Activated T-helper 17 cell treated with anti-CD3 and anti-CD28 coated beads, Interleukin-2, amount 50 U/mL, for 72 hours (primary cell): ENCODE measurements around the gene TMCC3. TPM values are rescaled to one million over a fixed set of nuclear protein-coding genes. Genes with fewer than 3 reads are reported as not detected.
"Not testable (repeated sequence)": the region's sequence is repeated elsewhere in the genome, so short reads cannot be mapped to it uniquely, and the experiment has no call there.

Experiments used
- ATAC-seq: fragments of 150-1000 bp; cut with Tn5 transposase; replicated peaks from 2 replicates; pipeline ENCODE4 v1.10.0; 2021; ENCODE audit warnings: mild to moderate bottlenecking, moderate library complexity
- H3K27ac Mint-ChIP-seq: one replicate; pipeline ENCODE4 v1.8.0; 2022; ENCODE audit warnings: mixed read lengths
- H3K27me3 Mint-ChIP-seq: one replicate; pipeline ENCODE4 v1.8.0; 2022; ENCODE audit warnings: mixed read lengths
- H3K36me3 Mint-ChIP-seq: one replicate; pipeline ENCODE4 v1.8.0; 2022; ENCODE audit warnings: low read depth, mild to moderate bottlenecking, mixed read lengths
- H3K4me1 Mint-ChIP-seq: one replicate; pipeline ENCODE4 v1.8.0; 2022; ENCODE audit warnings: mixed read lengths
- H3K4me3 Mint-ChIP-seq: one replicate; pipeline ENCODE4 v1.8.0; 2022; ENCODE audit warnings: mild to moderate bottlenecking, mixed read lengths
- H3K9me3 Mint-ChIP-seq: one replicate; pipeline ENCODE4 v1.8.0; 2022; ENCODE audit warnings: mixed read lengths
- total RNA-seq, 2 donors: library from RNA; stranded (reverse); gene quantifications; one replicate each; pipeline ENCODE4 v1.2.3, GENCODE V29; 2022

TMCC3 gene
- total RNA-seq, 2 donors from 2014 or later: 0.63 to 1.0 TPM

DNA sequence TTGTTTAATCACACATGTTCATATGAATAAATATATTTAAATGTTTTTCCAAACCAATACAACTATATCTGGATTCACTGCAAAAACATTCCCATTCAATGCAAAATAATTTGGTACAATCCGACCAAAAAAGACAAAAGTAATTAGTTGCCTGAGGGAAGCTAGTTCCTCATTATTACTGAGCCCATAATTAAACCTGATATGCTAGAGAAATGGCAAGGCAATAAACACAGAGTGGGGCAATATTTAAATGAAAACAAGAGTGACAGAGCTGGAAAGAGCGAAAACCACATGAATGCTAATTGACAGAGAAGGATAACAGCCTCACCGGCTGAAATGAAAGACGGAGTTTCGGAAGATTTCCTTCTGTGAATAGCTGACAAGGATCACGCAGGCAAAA lies 82.6 kb downstream of the TMCC3 start:
- H3K27ac Mint-ChIP-seq: no peak overlapping the region
- no peaks in the 10 kb centered on the region for H3K4me1 Mint-ChIP-seq
- ATAC-seq: no peak
- H3K36me3 Mint-ChIP-seq: no peaks in the 10 kb centered on the region
- peaks cover 20% of the 10 kb centered on the region for H3K27me3 Mint-ChIP-seq
- no peak overlapping the region for H3K4me3 Mint-ChIP-seq
- H3K9me3 Mint-ChIP-seq: no peaks in the 10 kb centered on the region

DNA sequence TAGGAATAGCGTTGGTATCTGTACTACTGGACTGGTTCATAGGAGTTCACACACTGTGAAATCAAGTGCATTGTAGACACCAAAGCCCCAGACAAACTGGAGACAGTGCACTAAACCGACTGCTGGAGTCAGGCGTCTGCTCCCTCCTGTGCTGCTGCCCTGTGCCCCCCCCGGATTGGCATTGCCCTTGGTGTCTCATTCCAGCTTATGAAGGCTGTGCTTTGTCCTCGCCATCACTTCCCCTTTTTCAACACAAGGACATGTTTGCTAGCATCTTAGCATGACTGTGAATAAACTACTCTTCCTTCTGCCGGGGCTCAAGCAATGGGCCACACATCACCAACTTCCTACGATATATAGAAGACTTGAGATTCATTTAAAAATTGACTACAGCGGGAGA lies 84.0 kb downstream of the TMCC3 start:
- no peaks in the 10 kb centered on the region for H3K9me3 Mint-ChIP-seq
- H3K36me3 Mint-ChIP-seq: no peaks in the 10 kb centered on the region
- no peak for ATAC-seq
- peaks cover 18% of the 10 kb centered on the region for H3K27me3 Mint-ChIP-seq
- no peak overlapping the region for H3K4me3 Mint-ChIP-seq
- no peaks in the 10 kb centered on the region for H3K4me1 Mint-ChIP-seq
- no peak overlapping the region for H3K27ac Mint-ChIP-seq

GRCh38 chr12:94565683-94566082 lies 84.7 kb downstream of the TMCC3 start:
- no peak for ATAC-seq
- Mint-ChIP-seq H3K36me3 (no peaks in the 10 kb centered on the region), H3K27ac (no peak overlapping the region), H3K4me3 (no peak overlapping the region), H3K4me1 (no peaks in the 10 kb centered on the region), H3K9me3 (no peaks in the 10 kb centered on the region), H3K27me3 (peaks cover 16% of the 10 kb centered on the region)

DNA sequence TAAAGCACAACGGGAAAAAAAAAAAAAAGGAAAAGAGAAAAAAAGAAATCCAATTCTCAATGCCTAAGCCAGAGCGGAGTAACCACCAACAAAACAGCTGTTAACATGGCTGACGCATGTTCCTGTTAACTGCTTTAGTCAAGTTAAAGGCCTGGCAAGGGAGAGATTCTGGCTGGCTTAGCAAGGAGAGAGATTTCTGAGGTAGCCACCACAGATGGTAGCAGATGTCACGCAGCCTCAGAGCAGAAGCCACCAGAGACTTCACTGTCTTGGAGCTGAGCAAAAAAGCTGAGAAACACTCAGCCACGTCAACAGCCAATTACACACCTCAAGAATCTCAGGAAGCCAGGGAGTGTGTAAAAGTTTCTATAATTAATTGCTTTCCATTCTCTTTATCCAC lies 87.1 kb downstream of the TMCC3 start:
- no peak overlapping the region for H3K27ac Mint-ChIP-seq
- no peak overlapping the region for H3K4me3 Mint-ChIP-seq
- ATAC-seq: no peak
- no peaks in the 10 kb centered on the region for H3K36me3 Mint-ChIP-seq
- H3K4me1 Mint-ChIP-seq: no peaks in the 10 kb centered on the region
- H3K27me3 Mint-ChIP-seq: peaks cover 29% of the 10 kb centered on the region
- no peaks in the 10 kb centered on the region for H3K9me3 Mint-ChIP-seq

DNA sequence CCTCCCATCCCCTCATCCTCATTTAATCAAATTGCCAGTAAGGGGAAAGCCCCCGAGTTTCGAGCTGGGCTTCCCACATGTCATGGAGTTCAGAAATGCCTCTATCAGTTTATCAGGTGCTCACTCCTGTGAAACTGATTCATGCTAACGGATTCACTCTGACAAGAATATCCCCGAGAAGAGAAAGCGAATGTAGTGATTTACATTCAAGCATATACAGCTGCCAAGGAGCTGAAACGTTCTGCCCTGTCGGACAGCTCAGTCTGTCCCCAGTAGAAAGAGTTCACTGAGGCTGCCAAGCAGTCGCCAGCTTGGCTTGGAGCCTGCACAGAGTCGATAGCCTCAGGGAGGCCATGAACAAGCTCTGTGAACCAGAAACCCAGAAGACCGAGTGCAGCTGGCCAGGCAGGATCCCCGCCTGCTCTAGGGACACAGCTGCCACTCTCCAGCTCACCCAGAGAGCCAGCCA lies 88.4 kb downstream of the TMCC3 start:
- Mint-ChIP-seq H3K4me1 (no peaks in the 10 kb centered on the region), H3K27me3 (peaks cover 23% of the 10 kb centered on the region), H3K36me3 (no peaks in the 10 kb centered on the region), H3K27ac (no peak overlapping the region), H3K9me3 (no peaks in the 10 kb centered on the region), H3K4me3 (no peak overlapping the region)
- peak; percentile 59 for ATAC-seq

GRCh38 chr12:94560431-94561221 lies 89.7 kb downstream of the TMCC3 start:
- H3K9me3 Mint-ChIP-seq: no peaks in the 10 kb centered on the region
- no peaks in the 10 kb centered on the region for H3K36me3 Mint-ChIP-seq

DNA sequence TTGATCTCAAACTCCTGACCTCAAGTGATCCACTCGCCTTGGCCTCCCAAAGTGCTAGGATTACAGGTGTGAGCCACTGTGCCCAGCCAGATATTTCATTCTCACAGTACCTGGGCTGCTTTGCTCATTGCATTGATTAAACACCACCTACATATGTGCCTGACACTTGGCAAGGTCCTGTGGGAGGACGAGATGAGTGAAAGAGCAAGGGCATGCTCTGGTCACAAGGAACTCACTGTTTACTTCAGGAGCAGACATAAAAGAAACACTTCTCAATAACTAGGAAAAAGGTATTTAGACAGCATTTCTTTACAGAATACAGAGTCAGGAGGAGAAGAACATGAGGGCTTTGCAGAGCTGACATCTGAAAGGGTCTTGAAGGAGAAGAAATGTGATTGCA lies 91.7 kb downstream of the TMCC3 start:
- Mint-ChIP-seq H3K4me1 (no peaks in the 10 kb centered on the region), H3K27me3 (peaks cover 30% of the 10 kb centered on the region), H3K9me3 (no peaks in the 10 kb centered on the region), H3K4me3 (no peak overlapping the region), H3K27ac (no peak overlapping the region), H3K36me3 (no peaks in the 10 kb centered on the region)
- ATAC-seq: no peak

More at GRCh38 chr12:94560431-94561221, 89.7 kb downstream of the TMCC3 start:
- ATAC-seq: peak; percentile 91
- H3K27ac Mint-ChIP-seq: no peak overlapping the region
- H3K27me3 Mint-ChIP-seq: peaks cover 22% of the 10 kb centered on the region
- H3K4me1 Mint-ChIP-seq: no peaks in the 10 kb centered on the region
- no peak overlapping the region for H3K4me3 Mint-ChIP-seq

- ATAC-seq: no peak
- no peaks in the 10 kb centered on the region for H3K36me3 Mint-ChIP-seq
- H3K4me1 Mint-ChIP-seq: no peaks in the 10 kb centered on the region
- no peak overlapping the region for H3K27ac Mint-ChIP-seq
- H3K27me3 Mint-ChIP-seq: peaks cover 30% of the 10 kb centered on the region
- H3K4me3 Mint-ChIP-seq: no peak overlapping the region
- H3K9me3 Mint-ChIP-seq: no peaks in the 10 kb centered on the region
Observed at GRCh38 chr12:94557746-94558295, 92.5 kb downstream of the TMCC3 start.

DNA sequence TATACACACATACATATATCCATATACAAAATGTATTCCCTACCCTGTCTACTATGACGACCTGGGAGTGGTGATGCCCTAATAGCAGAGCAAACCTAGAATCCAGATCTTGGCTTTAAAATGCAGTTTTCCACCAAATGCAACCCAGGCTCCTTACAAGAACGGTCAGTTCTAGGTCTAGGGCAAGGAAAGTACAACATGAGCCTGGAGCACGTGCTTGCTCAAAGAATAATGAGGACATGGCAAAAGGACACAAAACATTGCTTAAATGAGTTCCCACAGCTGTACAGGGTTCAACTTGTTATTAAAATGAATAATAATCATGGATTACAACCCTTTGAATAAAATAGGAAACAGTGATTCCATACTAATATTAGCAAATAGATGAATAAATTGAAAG lies 94.7 kb downstream of the TMCC3 start:
- Mint-ChIP-seq H3K4me1 (peaks cover 4% of the 10 kb centered on the region), H3K9me3 (peaks cover 6% of the 10 kb centered on the region), H3K4me3 (no peak overlapping the region), H3K27ac (no peak overlapping the region), H3K27me3 (peaks cover 30% of the 10 kb centered on the region), H3K36me3 (no peaks in the 10 kb centered on the region)
- ATAC-seq: no peak

DNA sequence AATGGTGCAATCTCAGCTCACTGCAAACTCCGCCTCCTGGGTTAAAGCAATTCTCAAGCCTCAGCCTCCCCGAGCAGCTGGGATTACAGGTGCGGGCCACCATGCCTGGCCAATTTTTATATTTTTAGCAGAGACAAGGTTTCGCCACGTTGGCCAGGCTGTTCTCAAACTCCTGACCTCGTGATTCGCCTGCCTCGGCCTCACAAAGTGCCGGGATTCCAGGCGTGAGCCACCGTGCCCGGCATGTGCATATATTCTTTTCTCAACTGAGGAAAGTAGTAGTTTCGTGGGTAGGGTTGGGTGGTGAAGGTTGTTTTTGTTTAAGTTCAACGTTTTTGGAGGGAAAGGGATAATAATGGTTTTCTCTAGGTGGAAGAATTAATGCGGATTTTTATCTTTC lies 96.5 kb downstream of the TMCC3 start:
- no peak overlapping the region for H3K4me3 Mint-ChIP-seq
- peaks cover 7% of the 10 kb centered on the region for H3K9me3 Mint-ChIP-seq
- no peak overlapping the region for H3K27ac Mint-ChIP-seq
- no peak for ATAC-seq
- H3K36me3 Mint-ChIP-seq: no peaks in the 10 kb centered on the region
- peaks cover 5% of the 10 kb centered on the region for H3K4me1 Mint-ChIP-seq
- H3K27me3 Mint-ChIP-seq: peaks cover 16% of the 10 kb centered on the region

- Mint-ChIP-seq H3K27me3 (peaks cover 13% of the 10 kb centered on the region), H3K4me3 (no peak overlapping the region), H3K4me1 (peaks cover 5% of the 10 kb centered on the region), H3K9me3 (peaks cover 11% of the 10 kb centered on the region), H3K36me3 (no peaks in the 10 kb centered on the region), H3K27ac (no peak overlapping the region)
- ATAC-seq: no peak
Observed at GRCh38 chr12:94553130-94553519, 97.2 kb downstream of the TMCC3 start.

DNA sequence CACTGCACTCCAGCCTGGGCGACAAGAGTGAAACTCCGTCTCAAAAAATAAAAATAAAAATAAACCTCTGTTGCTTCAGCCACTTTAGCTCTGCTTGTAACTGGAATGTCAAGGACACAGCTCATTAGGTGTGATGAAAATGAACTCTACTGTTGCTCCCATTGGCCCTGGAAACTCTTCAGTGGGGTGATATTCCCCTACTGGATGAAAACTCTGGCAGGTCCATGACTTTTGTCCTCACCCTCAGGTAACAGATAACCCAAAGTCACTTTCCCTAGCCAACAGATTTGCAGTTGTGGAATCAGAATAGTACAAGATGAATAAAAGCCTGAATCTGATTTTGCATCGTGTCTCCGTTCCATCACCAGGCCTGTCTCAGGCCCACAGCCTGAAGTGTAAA lies 98.5 kb downstream of the TMCC3 start:
- ATAC-seq: no peak
- Mint-ChIP-seq H3K27ac (no peak overlapping the region), H3K9me3 (peaks cover 24% of the 10 kb centered on the region), H3K27me3 (peaks cover 13% of the 10 kb centered on the region), H3K36me3 (no peaks in the 10 kb centered on the region), H3K4me1 (peaks cover 5% of the 10 kb centered on the region), H3K4me3 (no peak overlapping the region)

GRCh38 chr12:94550964-94551363 lies 99.4 kb downstream of the TMCC3 start:
- Mint-ChIP-seq H3K27me3 (peaks cover 10% of the 10 kb centered on the region), H3K27ac (no peak overlapping the region), H3K4me3 (no peak overlapping the region), H3K4me1 (peaks cover 5% of the 10 kb centered on the region), H3K9me3 (peaks cover 25% of the 10 kb centered on the region), H3K36me3 (no peaks in the 10 kb centered on the region)
- no peak for ATAC-seq

GRCh38 chr12:94548833-94549232 lies 101.5 kb downstream of the TMCC3 start:
- H3K9me3 Mint-ChIP-seq: peaks cover 31% of the 10 kb centered on the region
- H3K4me1 Mint-ChIP-seq, H3K27me3 Mint-ChIP-seq, ATAC-seq, H3K4me3 Mint-ChIP-seq, H3K36me3 Mint-ChIP-seq, H3K27ac Mint-ChIP-seq: not testable (repeated sequence)

GRCh38 chr12:94545935-94546771 lies 104.2 kb downstream of the TMCC3 start:
- Mint-ChIP-seq H3K9me3 (peaks cover 30% of the 10 kb centered on the region), H3K36me3 (no peaks in the 10 kb centered on the region), H3K4me1 (peaks cover 5% of the 10 kb centered on the region), H3K27me3 (no peaks in the 10 kb centered on the region), H3K27ac (no peak overlapping the region), H3K4me3 (no peak overlapping the region)
- peak; percentile 42 for ATAC-seq
